HG03045 (cell line): ENCODE measurements around the gene FNDC3A.
A peak's percentile ranks its signal among the peaks of the same experiment; 100 is the strongest.
"Not testable (repeated sequence)": the region's sequence is repeated elsewhere in the genome, so short reads cannot be mapped to it uniquely, and the experiment has no call there.

ENCODE experiments used
- ATAC-seq: cut with Tn5 transposase; IDR thresholded peaks from one replicate; pipeline ENCODE4 v1.9.1; 2021; ENCODE audit warnings: mild to moderate bottlenecking, moderate library complexity; ENCODE audit not compliant: unreplicated experiment

FNDC3A gene

GRCh38 chr13:48976576-48977285 is 1.0 kb downstream of the FNDC3A start:
- peak; percentile 11 for ATAC-seq

GRCh38 chr13:48977286-48977625 is 1.5 kb downstream of the FNDC3A start:
- ATAC-seq: no peak

DNA sequence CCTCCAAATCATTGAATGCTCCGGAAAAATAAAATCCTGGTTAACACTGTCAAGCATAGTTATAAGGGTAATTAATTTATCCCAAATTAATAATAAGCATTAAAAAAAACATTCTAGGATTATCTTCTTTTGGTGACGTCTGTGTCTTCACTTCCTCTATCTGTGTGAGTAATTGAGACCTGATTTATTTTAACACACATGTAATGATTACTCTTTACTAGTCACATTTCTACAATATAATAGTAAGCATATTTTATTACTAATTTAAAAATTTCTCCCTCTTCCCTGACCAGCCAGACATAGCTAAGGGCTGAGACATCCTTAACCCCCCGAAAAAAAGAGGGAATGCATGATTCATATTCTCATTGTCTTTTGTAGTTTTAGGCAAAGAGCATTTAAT is 2.3 kb downstream of the FNDC3A start:
- ATAC-seq: no peak

DNA sequence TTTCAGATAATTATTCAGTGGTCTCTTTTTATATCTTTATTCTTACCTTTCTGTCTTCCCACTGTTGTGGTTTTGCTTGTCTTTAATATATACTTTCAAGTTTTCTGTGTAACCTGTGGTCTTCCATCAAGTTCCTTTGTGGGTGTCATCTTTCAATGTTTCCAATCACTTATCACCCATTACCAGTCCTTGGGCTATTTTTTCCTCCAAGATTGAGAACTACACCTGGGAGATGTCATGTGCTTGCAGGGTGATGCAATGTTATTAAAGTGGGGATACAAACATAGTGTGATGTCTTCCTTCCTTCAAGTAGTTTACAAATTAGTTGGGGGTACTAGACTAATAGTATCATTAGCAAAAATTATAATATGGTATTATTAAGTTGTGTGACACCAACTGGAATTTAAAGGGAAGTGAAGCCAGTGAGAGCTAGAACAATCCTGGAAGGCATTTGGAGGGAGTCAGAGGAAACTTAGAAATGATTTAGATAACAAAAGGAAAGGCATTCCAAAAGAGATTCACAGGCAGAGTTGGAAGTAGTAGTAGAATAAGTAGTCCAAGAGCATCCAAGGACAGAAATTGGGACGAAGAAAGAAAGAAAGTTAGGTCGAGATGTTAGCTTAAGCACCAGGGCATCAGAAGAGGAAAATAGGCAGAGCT is 3.4 kb downstream of the FNDC3A start:
- ATAC-seq: no peak

GRCh38 chr13:48979892-48980291 is 4.2 kb downstream of the FNDC3A start:
- no peak for ATAC-seq

GRCh38 chr13:48983331-48983730 is 7.6 kb downstream of the FNDC3A start:
- no peak for ATAC-seq

DNA sequence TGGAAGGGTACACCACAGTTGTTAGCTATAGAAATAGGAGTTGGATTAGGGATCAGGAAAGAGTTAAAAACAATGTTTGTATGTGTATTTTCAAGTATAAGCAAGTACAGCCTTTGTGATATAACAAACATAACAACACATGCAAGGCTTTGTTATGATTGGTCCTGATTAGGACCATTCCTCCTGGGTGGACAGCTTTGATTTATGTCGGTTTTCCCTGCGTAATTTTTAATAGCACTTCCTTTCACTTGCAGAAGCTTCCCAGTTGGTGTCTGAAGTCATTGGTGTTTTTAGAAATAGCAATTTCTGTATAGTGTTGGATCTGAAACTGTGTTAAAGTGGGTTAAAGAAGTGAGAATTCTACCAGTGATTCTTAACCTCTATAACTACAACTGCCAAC is 10.0 kb downstream of the FNDC3A start:
- ATAC-seq: no peak

GRCh38 chr13:48990900-48991299 is 15.2 kb downstream of the FNDC3A start:
- no peak for ATAC-seq

- ATAC-seq: no peak
Observed at GRCh38 chr13:48993150-48993549, 17.4 kb downstream of the FNDC3A start.

DNA sequence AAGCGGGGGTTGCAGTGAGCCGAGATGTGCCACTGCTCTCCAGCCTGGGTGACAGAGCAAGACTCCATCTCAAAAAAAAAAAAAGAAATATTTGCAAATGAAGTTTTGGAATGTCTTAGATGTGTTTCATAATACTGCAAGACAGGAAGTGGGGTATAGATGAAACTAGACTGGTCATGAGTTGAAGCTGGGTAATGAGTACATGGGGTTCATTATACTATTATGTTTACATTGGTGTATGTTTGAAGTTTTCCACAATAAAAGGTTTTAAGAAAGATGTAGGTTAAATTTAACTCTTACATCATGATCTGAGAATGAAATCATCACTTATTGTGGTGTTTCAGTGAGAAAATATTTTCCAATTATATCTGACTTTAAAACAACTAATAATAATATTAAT is 19.0 kb downstream of the FNDC3A start:
- ATAC-seq: no peak

- no peak for ATAC-seq
Observed at GRCh38 chr13:48998641-48999292, 23.1 kb downstream of the FNDC3A start.

DNA sequence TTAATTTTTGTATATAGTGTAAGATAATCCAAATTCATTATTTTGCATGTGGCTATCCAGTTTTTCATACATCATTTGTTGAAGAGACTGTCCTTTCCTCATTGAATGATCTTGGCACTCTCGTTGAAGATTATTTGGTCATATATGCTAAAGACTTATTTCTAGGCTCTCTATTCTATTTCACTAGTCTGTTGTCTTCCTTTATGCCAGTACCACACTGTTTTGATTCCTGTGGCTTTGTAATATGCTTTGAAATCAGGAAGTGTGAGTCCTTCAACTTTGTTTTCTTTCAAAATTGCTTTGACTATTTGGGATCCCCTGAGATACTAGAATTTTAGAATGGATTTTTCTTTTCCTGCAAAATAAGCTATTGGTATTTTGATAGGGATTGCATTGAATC is 24.5 kb downstream of the FNDC3A start:
- no peak for ATAC-seq

GRCh38 chr13:49018986-49019635 is 43.4 kb downstream of the FNDC3A start:
- ATAC-seq: not testable (repeated sequence)

DNA sequence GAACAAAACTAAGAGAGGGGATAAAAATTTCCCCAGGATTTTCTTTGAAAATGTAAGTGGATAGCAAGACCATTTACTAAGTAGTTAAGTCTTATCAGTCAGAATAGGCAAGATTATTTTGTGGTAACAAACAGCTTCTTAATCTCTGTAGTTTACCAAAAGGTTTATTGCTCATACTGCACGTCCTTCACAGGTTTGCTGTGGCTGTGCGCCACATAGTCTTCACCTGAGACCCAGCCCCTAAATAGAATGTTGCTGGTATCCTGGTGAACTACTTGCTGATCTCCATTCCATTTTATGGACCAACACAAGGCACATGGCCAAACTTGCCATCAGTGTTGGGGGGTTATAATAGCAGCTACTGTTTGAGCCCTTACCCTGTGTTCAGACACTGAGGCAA is 44.6 kb downstream of the FNDC3A start:
- ATAC-seq: no peak

DNA sequence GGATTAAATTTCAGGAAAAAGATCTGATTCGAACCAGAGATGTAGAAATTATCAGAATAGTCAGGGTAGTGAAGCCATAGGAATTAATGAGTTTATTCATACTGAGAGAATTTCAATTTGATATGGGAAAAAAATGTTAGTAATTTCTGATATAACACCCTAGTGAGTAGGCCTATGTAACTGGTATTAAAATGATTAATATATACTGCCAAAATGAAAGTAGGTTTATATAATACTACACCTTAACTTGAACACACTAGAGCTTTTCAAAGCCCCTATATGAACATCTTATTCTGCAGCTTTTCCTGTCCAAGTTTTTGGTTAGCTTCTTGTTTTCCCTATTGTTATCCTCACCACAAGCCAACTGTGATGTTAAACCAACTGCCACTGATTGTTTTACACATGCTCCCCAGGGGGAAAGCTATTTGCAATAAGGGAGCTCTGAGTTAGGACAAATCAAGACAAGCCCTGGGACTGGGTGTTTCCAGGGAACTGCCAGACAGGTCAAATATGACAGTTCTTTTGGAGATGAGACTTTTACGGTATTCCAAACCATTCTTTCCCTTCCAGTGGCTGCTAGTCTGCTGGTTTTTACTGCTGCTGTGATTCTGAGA is 45.3 kb downstream of the FNDC3A start:
- ATAC-seq: no peak

- ATAC-seq: no peak
Observed at GRCh38 chr13:49021953-49022352, 46.2 kb downstream of the FNDC3A start.

- ATAC-seq: no peak
Observed at GRCh38 chr13:49022472-49023144, 46.9 kb downstream of the FNDC3A start.

GRCh38 chr13:49023431-49023830 is 47.7 kb downstream of the FNDC3A start:
- ATAC-seq: no peak

DNA sequence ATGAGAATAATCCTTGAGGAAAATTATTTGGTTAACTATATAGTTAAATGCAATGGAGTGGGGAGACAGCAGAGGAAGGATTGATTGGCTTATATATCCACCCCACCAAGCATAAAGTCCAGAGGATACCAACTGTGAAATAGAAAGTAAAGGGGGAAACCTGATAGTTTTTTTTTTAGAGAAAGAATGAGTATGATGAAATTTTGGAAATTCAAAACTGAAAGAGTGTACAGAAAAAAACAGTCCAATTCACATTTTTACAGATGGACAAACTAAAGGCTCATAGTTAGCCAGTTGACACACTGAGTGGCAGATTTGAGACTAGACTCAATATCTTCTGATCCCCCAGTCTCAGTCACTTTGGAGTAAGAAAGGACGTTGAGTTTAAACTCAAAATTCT is 51.1 kb downstream of the FNDC3A start:
- no peak for ATAC-seq

DNA sequence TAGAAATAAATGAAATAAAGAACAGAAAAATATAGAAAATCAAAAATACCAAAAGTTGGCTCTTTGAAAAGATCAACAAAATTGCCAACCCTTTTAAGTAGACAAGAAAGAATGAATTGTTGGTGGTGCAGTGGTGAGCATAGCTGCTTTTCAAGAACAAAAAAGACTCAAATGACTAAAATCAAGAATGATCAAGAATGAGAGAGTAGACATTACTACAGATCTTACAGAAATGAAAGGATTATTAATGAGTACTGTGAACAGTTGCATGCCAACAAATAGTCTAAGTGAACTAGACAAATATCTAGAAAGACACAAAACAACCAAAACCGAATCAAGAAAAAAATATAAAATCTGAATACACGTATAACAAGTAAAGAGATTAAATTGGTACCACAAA is 53.9 kb downstream of the FNDC3A start:
- ATAC-seq: no peak

- no peak for ATAC-seq
Observed at GRCh38 chr13:49030213-49030612, 54.5 kb downstream of the FNDC3A start.
